GM12875 (cell line): ENCODE results near the gene HAS3.

Experiments used
- H3K4me3 ChIP-seq: one replicate; pipeline ENCODE4 v1.5.1; 2011; ENCODE audit warnings: low read depth, low read length, control low read depth
- CTCF ChIP-seq: IDR thresholded peaks from 2 replicates; pipeline ENCODE4 v1.5.1; 2011; ENCODE audit warnings: low read depth, mild to moderate bottlenecking, control low read depth, inconsistent platforms, low read length, moderate library complexity, borderline replicate concordance; ENCODE audit not compliant: insufficient read depth

HAS3 gene

GRCh38 chr16:69107316-69107962 is 2.0 kb downstream of the HAS3 start:
- TF ChIP-seq CTCF: no peak
- no peak overlapping the region for H3K4me3 ChIP-seq

- TF ChIP-seq CTCF: no peak
- H3K4me3 ChIP-seq: no peak overlapping the region
These were observed 2.8 kb downstream of the HAS3 start for GRCh38 chr16:69108064-69108904.

GRCh38 chr16:69108905-69109252 is 3.4 kb downstream of the HAS3 start:
- no peak for TF ChIP-seq CTCF
- no peak overlapping the region for H3K4me3 ChIP-seq

GRCh38 chr16:69109486-69110270 is 4.2 kb downstream of the HAS3 start:
- no peak overlapping the region for H3K4me3 ChIP-seq

GRCh38 chr16:69110406-69110805 is 5.0 kb downstream of the HAS3 start:
- TF ChIP-seq CTCF: no peak
- H3K4me3 ChIP-seq: no peak overlapping the region

More at GRCh38 chr16:69109486-69110270, 4.2 kb downstream of the HAS3 start:
- TF ChIP-seq CTCF: no peak

GRCh38 chr16:69111216-69111875 is 5.9 kb downstream of the HAS3 start:
- no peak overlapping the region for H3K4me3 ChIP-seq
- no peak for TF ChIP-seq CTCF
